GM12801 (cell line): Measurements from ENCODE around the gene UNCX.

Experiments
- CTCF ChIP-seq: IDR thresholded peaks from one replicate; pipeline ENCODE4 v1.5.1; 2011; ENCODE audit warnings: control low read depth; ENCODE audit not compliant: insufficient read length; ENCODE audit errors: extremely low read depth

The UNCX gene

GRCh38 chr7:1245524-1246050 lies 12.9 kb downstream of the UNCX start:
- TF ChIP-seq CTCF, result no peak

- no peak for TF ChIP-seq CTCF
Observed at GRCh38 chr7:1246160-1246870, 13.6 kb downstream of the UNCX start.

- no peak for TF ChIP-seq CTCF
Observed at GRCh38 chr7:1246871-1247526, 14.3 kb downstream of the UNCX start.

- no peak for TF ChIP-seq CTCF
Observed at GRCh38 chr7:1247527-1248041, 14.9 kb downstream of the UNCX start.

DNA sequence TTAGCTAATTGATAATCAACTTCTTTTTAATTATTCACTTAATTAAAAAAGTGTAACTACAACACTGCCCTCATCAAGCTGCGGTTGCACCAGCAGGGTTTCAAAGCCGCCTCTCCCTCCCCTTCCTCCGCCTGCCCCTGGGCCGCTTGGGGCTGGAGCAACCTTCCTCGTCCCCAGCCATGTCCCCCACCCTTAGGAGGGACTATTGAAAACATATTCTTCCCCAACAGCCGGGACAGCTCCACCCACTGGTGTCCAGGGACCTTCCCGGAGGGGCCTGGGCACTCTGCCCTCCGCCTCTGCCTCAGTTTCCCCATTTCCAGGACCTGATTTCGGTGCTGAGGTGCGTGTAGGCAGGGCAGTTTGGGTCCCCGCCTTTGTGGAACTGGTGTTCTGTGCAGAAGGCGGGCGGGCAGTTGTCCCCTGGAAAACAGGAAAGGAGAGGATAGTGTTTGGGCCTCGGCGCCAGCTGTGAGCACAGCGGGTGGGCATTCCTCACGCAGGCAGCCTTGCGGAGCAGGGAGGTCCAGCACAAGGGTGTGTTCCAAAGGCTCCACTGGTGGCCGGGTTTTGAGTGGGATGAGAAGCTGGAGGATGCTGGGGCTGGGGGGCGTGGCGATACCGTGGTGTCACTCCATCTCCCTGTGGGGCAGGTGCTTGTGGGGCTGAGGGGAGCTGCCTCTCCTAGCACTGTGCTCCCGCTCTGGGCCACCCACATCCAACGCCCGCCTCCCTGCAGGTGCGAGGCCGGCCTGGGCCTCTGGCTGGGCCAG lies 15.7 kb downstream of the UNCX start:
- TF ChIP-seq CTCF, result no peak

- TF ChIP-seq CTCF, result no peak
Observed at GRCh38 chr7:1248916-1249581, 16.4 kb downstream of the UNCX start.

DNA sequence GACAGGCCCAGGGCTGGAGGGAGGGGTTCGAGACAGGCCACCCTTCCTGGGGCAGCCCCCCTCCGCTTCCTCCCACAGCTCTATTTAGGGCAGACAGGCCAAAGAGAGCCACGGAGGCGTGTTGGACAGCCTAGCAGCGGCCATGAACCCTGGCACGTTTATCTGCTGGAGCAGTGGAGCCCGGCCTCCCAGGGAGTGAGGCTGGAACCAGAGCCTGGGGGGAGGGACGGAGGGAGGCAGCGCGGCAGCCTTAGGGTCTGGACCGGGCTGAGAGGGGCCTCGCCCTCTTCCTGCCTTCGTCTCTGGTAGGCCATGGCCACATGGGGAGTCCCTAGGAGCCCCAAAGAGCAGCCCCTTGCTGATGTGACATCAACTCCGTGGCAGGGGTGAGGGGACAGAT lies 17.1 kb downstream of the UNCX start:
- no peak for TF ChIP-seq CTCF
